Dendritic cell treated with granulocyte-macrophage colony-stimulating factor and Interleukin-4, amounts not matched to agents 40 ng/mL and 50 ng/mL, for 4 days (primary cell): ENCODE data around the gene IHH.

Experiments used
- H3K27ac Mint-ChIP-seq: one replicate; pipeline ENCODE4 v1.8.0; 2022; ENCODE audit warnings: mild to moderate bottlenecking, mixed read lengths
- H3K27me3 Mint-ChIP-seq: one replicate; pipeline ENCODE4 v1.8.0; 2022; ENCODE audit warnings: mild to moderate bottlenecking, mixed read lengths
- H3K36me3 Mint-ChIP-seq: one replicate; pipeline ENCODE4 v1.8.0; 2022; ENCODE audit warnings: low read depth, mixed read lengths
- H3K4me1 Mint-ChIP-seq: one replicate; pipeline ENCODE4 v1.8.0; 2022; ENCODE audit warnings: low read depth, mixed read lengths
- H3K4me3 Mint-ChIP-seq: one replicate; pipeline ENCODE4 v1.8.0; 2022; ENCODE audit warnings: mild to moderate bottlenecking, moderate library complexity, mixed read lengths
- H3K9me3 Mint-ChIP-seq: one replicate; pipeline ENCODE4 v1.8.0; 2022; ENCODE audit warnings: mixed read lengths
- intact Hi-C: fragments of 100-400 bp; cut with micrococcal nuclease; formaldehyde crosslinking; loops from one replicate; pipeline ENCODE4 v1.15.0; 2022

The IHH gene

DNA sequence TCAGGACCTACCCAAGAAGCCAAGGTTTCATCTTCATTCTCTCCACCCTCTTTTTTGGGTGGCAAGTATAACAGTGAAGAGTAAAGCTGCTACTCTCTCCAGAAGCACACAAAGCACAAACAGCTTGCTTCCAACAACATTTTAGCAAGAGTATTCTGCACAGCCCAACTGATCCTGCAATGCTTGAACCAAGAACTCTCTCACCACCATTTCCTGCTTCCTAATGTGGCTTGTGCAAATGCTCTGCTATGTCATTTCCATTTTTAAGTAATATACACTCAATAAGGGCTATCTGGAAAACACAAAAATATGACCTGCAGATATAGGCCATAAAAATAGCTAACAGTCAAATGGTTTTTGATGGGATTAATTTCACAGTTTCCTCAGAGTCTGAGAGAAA, 24.1 kb upstream of the IHH start:
- intact Hi-C loops = no loop called here
- Mint-ChIP-seq H3K27me3 (no peaks in the 10 kb centered on the region), H3K4me3 (no peak overlapping the region), H3K4me1 (peaks cover 73% of the 10 kb centered on the region), H3K27ac (no peak overlapping the region), H3K9me3 (no peaks in the 10 kb centered on the region), H3K36me3 (peaks cover 6% of the 10 kb centered on the region)

DNA sequence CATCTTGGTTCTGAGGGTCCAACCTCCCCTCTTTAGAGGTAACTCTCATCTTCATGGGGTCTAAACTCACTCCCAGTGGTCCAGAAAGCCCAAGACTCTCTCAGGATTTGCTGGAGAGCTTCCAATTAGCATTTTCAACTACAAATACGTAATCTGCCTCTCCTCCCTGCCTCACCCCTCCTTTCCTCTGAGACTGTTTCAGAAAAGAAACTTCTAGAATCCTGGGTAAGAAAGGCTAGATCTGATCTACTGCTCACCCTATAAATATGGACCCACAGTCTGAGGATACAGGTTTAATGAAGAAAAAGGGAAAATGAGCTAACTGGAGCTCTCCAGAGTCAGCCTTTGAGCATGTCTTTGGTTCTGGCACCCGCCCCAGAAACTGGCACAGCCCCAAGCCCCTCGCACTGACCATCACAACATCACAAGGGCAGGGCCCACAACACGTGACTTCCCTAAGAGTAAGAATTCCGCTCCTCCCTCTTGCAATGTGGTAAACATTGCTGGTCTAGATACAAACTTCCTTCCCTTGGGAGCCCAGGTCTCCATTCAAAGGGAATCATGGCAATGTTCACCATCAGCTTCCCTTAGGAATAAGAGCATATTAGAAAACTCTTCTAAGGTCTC, 21.7 kb upstream of the IHH start:
- Mint-ChIP-seq H3K4me1 (peaks cover 88% of the 10 kb centered on the region), H3K27me3 (no peaks in the 10 kb centered on the region), H3K36me3 (peaks cover 2% of the 10 kb centered on the region), H3K27ac (peak overlapping the region; percentile 60), H3K4me3 (no peak overlapping the region), H3K9me3 (no peaks in the 10 kb centered on the region)
- intact Hi-C loops = no loop called here

DNA sequence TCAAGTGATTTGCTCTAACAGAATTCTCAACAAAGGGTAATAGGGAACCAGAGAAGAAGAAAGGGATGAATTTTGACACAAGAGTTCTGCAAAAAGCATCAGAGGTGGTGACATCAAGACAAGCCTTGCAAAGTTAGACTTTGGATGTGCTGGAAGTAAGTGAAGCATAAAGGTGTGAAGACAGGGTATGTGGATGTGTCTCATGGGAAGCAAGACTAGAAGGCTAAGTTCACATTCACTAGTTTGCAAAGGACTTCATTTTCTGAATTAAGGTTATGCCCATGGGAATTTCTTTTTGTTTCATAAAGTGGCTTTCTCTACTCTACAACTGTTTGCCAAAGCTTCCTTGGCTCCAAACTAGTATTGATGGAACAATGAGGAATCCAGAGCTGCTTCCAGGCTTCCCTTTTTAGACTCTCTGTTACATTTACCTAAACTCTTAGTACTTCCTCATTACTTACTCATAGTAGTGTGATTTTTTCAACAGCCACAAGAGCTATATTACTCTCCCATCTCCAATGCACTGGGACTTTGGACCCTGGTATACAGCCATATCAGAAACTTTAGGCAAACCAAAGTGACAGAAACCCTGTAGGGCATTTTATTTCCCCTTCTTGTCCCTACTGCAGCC, 21.1 kb upstream of the IHH start:
- H3K27me3 Mint-ChIP-seq = no peaks in the 10 kb centered on the region
- H3K9me3 Mint-ChIP-seq = no peaks in the 10 kb centered on the region
- peaks cover 9% of the 10 kb centered on the region for H3K36me3 Mint-ChIP-seq
- intact Hi-C loops = no loop called here
- H3K4me1 Mint-ChIP-seq = peaks cover 88% of the 10 kb centered on the region
- no peak overlapping the region for H3K4me3 Mint-ChIP-seq
- H3K27ac Mint-ChIP-seq = peak overlapping the region; percentile 60

DNA sequence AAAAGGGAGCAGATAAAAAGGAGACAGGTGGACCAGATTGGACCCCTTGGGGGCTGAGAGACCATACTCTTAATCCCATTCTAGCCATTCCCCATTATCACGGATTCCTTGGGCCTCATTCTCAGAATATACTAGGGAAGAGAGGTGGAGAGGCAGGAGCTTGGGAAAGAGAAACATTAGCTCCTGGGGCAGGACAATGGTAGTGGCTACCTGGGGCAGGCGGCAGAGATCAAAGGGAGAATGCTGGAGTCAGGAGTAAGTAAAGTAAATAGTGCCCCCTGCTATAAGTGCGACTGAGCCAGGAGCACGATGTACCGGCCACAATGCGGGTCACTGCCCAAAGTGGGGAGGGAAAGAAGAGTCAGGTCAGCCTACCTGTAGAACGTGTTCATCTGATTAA, 20.4 kb upstream of the IHH start:
- peaks cover 88% of the 10 kb centered on the region for H3K4me1 Mint-ChIP-seq
- intact Hi-C loops = no loop called here
- H3K4me3 Mint-ChIP-seq = no peak overlapping the region
- no peaks in the 10 kb centered on the region for H3K27me3 Mint-ChIP-seq
- peaks cover 12% of the 10 kb centered on the region for H3K36me3 Mint-ChIP-seq
- no peak overlapping the region for H3K27ac Mint-ChIP-seq
- H3K9me3 Mint-ChIP-seq = no peaks in the 10 kb centered on the region

DNA sequence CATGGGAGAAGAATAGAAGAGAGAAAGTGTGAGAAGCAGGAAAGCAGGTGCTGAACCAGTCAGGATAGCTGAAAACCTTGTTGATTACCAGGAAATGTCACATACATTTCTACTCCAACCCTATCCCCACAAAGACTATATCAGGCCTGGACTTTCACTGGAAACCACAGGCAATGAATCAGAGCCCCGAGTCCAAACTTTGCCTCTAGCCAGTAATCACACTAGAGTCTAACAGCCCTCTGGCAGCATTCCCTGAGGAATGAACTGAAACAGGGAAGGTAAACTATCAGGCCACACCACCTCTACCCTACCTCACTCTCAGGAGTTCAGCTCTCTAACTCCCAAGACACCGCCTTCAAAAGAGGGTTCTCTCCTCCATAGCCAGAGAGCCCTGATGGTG, 18.7 kb upstream of the IHH start:
- Mint-ChIP-seq H3K27me3 (no peaks in the 10 kb centered on the region), H3K9me3 (no peaks in the 10 kb centered on the region), H3K4me1 (peaks cover 85% of the 10 kb centered on the region), H3K27ac (peak overlapping the region; percentile 57), H3K4me3 (no peak overlapping the region), H3K36me3 (peaks cover 18% of the 10 kb centered on the region)
- intact Hi-C loops = no loop called here

GRCh38 chr2:219078951-219079350, 18.2 kb upstream of the IHH start:
- Mint-ChIP-seq H3K27me3 (no peaks in the 10 kb centered on the region), H3K36me3 (peaks cover 22% of the 10 kb centered on the region), H3K27ac (peak overlapping the region; percentile 57), H3K4me1 (peaks cover 82% of the 10 kb centered on the region), H3K9me3 (no peaks in the 10 kb centered on the region), H3K4me3 (no peak overlapping the region)
- intact Hi-C loops = no loop called here

DNA sequence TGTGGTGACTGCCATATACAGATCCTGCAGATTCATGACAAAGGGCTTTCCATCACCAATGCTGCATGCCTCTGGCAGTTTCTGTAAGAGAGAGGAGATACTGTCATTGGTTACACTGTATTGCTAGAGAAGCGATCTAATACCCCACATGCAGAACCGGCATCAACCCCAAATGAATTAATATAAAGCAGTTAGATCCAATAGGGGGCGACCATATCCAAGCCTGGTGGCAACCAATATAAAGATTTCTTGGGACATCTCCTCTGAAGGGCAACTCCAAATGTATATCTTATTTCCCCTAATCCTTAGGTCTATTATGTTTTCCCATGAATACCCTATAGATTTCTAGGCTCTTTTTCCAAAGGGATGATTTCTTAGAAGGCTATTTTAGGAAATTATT, 17.4 kb upstream of the IHH start:
- H3K4me3 Mint-ChIP-seq = no peak overlapping the region
- intact Hi-C loops = no loop called here
- no peaks in the 10 kb centered on the region for H3K27me3 Mint-ChIP-seq
- peaks cover 23% of the 10 kb centered on the region for H3K36me3 Mint-ChIP-seq
- H3K27ac Mint-ChIP-seq = no peak overlapping the region
- peaks cover 77% of the 10 kb centered on the region for H3K4me1 Mint-ChIP-seq
- H3K9me3 Mint-ChIP-seq = no peaks in the 10 kb centered on the region

DNA sequence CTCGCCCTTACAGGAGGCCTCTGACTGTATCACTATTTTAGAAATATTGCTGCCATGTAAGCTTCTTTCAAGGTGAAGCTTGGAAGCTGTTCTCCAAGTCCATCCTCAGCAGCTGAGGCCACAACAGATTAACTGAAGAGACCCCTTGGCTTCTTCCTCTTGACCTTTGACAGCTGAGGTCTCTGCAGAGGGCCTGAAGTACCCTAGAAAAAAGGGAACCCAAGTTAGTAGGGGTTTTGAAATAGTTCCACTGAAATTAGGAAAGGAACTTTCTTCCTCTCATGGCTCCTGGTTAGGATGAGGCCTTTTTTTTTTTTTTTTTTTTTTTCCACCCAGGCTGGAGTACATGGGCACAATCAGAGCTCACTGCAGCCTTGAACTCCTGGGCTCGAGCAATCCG, 15.5 kb upstream of the IHH start:
- H3K27me3 Mint-ChIP-seq = no peaks in the 10 kb centered on the region
- intact Hi-C loops = no loop called here
- peaks cover 59% of the 10 kb centered on the region for H3K4me1 Mint-ChIP-seq
- H3K9me3 Mint-ChIP-seq = no peaks in the 10 kb centered on the region
- H3K4me3 Mint-ChIP-seq = no peak overlapping the region
- peaks cover 29% of the 10 kb centered on the region for H3K36me3 Mint-ChIP-seq
- peak overlapping the region; percentile 80 for H3K27ac Mint-ChIP-seq

DNA sequence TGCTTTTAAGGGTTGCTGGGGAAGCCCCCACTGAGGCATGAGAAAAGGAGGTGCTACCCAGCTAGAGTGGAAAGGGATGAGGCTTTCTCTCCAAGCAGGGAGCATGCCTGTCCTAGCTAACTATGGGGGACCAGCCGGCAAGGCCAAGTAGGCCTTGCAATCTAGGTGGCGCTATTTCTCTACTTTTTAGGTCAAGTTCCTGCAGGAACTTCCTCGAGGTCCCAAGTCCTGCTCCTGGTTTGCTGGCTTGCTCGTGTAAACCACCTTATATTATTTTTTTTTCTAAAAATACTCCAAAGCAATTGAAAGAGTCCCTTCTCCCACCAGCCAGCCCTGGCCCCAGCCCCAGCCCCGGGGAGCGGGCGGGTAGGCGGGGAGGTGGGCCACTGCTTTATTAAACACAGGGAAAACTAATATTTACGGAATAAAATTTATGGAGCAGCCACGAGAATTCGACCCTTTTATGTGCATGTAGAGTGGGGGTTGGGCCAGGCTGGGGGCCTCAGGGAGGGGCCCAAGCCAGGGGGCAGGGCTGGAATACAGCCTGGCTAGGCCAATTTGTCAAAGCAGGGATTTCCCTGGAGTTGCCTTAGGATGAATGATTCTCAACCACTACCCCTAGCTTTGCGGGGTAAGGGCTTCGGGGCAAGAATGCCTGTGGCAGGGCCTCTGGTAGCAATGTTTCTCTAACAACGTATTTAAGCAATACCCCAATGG, 12.8 kb upstream of the IHH start:
- peaks cover 29% of the 10 kb centered on the region for H3K36me3 Mint-ChIP-seq
- H3K4me1 Mint-ChIP-seq = peaks cover 38% of the 10 kb centered on the region
- H3K27me3 Mint-ChIP-seq = peaks cover 2% of the 10 kb centered on the region
- H3K27ac Mint-ChIP-seq = peak overlapping the region; percentile 25
- H3K4me3 Mint-ChIP-seq = no peak overlapping the region
- H3K9me3 Mint-ChIP-seq = no peaks in the 10 kb centered on the region
- intact Hi-C loops = loop anchor here (1.0 kb wide), 1 partner anchor 46 kb away; no protein-coding TSS in a partner anchor

GRCh38 chr2:219072741-219073250, 12.1 kb upstream of the IHH start:
- peak overlapping the region; percentile 25 for H3K27ac Mint-ChIP-seq

GRCh38 chr2:219071131-219071816, 10.6 kb upstream of the IHH start:
- Mint-ChIP-seq H3K27me3 (peaks cover 16% of the 10 kb centered on the region), H3K27ac (no peak overlapping the region), H3K4me1 (peaks cover 15% of the 10 kb centered on the region), H3K4me3 (no peak overlapping the region), H3K36me3 (peaks cover 17% of the 10 kb centered on the region), H3K9me3 (no peaks in the 10 kb centered on the region)
- intact Hi-C loops = no loop called here

More at GRCh38 chr2:219072741-219073250, 12.1 kb upstream of the IHH start:
- intact Hi-C loops = loop anchor here (1.0 kb wide), 1 partner anchor 47 kb away; no protein-coding TSS in a partner anchor
- Mint-ChIP-seq H3K27me3 (peaks cover 7% of the 10 kb centered on the region), H3K4me1 (peaks cover 31% of the 10 kb centered on the region), H3K36me3 (peaks cover 29% of the 10 kb centered on the region), H3K9me3 (no peaks in the 10 kb centered on the region), H3K4me3 (no peak overlapping the region)

DNA sequence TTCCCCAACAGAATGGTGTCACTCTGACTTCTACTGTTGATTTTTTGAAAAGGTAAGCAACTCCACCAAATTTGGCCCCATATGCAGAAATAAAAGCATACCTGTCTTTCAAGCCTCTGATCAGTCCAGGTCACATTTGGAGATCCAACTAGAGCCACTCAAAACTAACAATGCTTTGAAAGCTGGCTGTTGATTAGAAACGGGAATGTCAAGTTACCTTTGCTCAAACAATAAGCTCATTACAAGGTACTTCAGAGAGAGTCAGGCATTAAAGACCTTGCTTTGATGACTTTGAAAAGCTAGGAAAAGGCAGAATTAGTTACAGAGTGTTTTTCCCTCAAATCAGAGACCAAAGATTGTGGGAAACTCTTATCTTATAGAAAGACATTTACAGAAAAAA, 4.8 kb upstream of the IHH start:
- H3K4me3 Mint-ChIP-seq = no peak overlapping the region
- no peaks in the 10 kb centered on the region for H3K9me3 Mint-ChIP-seq
- intact Hi-C loops = no loop called here
- H3K36me3 Mint-ChIP-seq = no peaks in the 10 kb centered on the region
- H3K27ac Mint-ChIP-seq = no peak overlapping the region
- H3K4me1 Mint-ChIP-seq = no peaks in the 10 kb centered on the region
- H3K27me3 Mint-ChIP-seq = peaks cover 64% of the 10 kb centered on the region

DNA sequence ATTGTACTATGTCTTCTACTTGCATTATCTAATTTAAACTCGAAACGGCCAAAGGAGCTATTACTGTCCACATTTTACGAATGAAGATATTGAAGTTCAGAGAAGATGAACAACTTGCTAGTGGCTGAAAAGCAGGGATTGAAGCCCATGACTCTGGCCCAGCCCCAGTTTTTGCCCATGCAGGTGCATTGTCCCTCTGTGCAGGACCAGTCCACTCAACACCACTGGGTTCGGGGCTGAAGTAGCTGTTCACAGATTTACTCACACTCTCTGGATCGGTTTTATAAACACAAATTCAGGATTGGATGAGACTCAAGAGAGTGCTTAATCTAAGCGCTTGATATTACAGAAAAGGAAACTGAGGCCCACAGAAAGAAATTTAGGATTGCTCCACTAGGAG, 1.4 kb upstream of the IHH start:
- Mint-ChIP-seq H3K4me1 (peaks cover 28% of the 10 kb centered on the region), H3K4me3 (no peak overlapping the region), H3K27me3 (peaks cover 88% of the 10 kb centered on the region), H3K36me3 (no peaks in the 10 kb centered on the region), H3K9me3 (no peaks in the 10 kb centered on the region), H3K27ac (no peak overlapping the region)
- intact Hi-C loops = no loop called here
